Panc1 (cell line): ENCODE results near the gene CDK5. TPM values are rescaled to one million over a fixed set of nuclear protein-coding genes. Genes with fewer than 3 reads are reported as not detected.

Experiments
- ATAC-seq: fragments of 200-7000 bp; cut with Tn5 transposase; 2 replicates; pipeline ENCODE4 v1.9.1; 2020; ENCODE audit warnings: mild to moderate bottlenecking, moderate library complexity
- BruUV-seq: library from RNA; stranded (reverse); fragments of 400-500 nt; replicated peaks from 2 replicates; lab custom pipeline; 2021; lab: Mats Ljungman, UMichigan
- CTCF ChIA-PET: fragments of 300-600 bp; sonication (Branson Sonifier 250); formaldehyde crosslinking; loops from one replicate; lab custom pipeline; 2022; ENCODE audit warnings: antibody characterized with exemption; lab: Charles Lee
- POLR2A ChIA-PET: fragments of 300-600 bp; sonication (Branson Sonifier 250); formaldehyde crosslinking; loops from one replicate; lab custom pipeline; 2022; ENCODE audit warnings: antibody characterized with exemption; lab: Charles Lee
- DNase-seq: peaks from one replicate; pipeline ENCODE4 v3.0.0-alpha.2; 2010; ENCODE audit warnings: low read depth, low spot score
- H3K27ac ChIP-seq: 2 replicates; pipeline ENCODE4 v1.5.1; 2011; ENCODE audit warnings: mild to moderate bottlenecking, low read length, inconsistent platforms
- H3K27me3 ChIP-seq: fragments of 200-500 bp; sonication (Bioruptor generic); 2 replicates; pipeline ENCODE4 v1.6.0; 2014; ENCODE audit warnings: low read length, inconsistent platforms; ENCODE audit not compliant: control insufficient read depth, insufficient read depth
- H3K36me3 ChIP-seq: fragments of 200-500 bp; sonication (Bioruptor generic); 2 replicates; pipeline ENCODE4 v1.5.1; 2014; ENCODE audit warnings: inconsistent platforms, mild to moderate bottlenecking, low read length, moderate library complexity; ENCODE audit not compliant: control insufficient read depth, insufficient read depth
- H3K4me1 ChIP-seq: 2 replicates; pipeline ENCODE4 v1.5.1; 2011; ENCODE audit warnings: inconsistent platforms, mild to moderate bottlenecking, low read length, moderate library complexity; ENCODE audit not compliant: control insufficient read depth, insufficient read depth
- H3K4me3 ChIP-seq, 2 experiments: 2 replicates each; pipeline ENCODE4 v1.5.1; 2011 to 2012; ENCODE audit warnings: low read depth in 2 of 2, low read length in 2 of 2, mild to moderate bottlenecking in 2 of 2, inconsistent platforms in 1 of 2, moderate library complexity in 1 of 2
- H3K9me3 ChIP-seq: fragments of 200-500 bp; sonication (Bioruptor generic); 2 replicates; pipeline ENCODE4 v1.5.1; 2014; ENCODE audit warnings: low read depth, mild to moderate bottlenecking, inconsistent platforms, low read length, moderate library complexity; ENCODE audit not compliant: control insufficient read depth, insufficient read depth
- POLR2AphosphoS5 ChIP-seq: IDR thresholded peaks from 2 replicates; pipeline ENCODE4 v1.6.1; 2012; ENCODE audit warnings: mild to moderate bottlenecking, low read depth, low read length, moderate library complexity
- SIN3A ChIP-seq: IDR thresholded peaks from 2 replicates; pipeline ENCODE4 v1.6.1; 2012; ENCODE audit warnings: low read depth, mild to moderate bottlenecking, low read length, moderate library complexity, borderline replicate concordance; ENCODE audit not compliant: insufficient read depth
- TCF7L2 ChIP-seq: IDR thresholded peaks from 2 replicates; pipeline ENCODE4 v1.6.1; 2011; ENCODE audit warnings: mild to moderate bottlenecking, low read depth, low read length, inconsistent platforms
- in situ Hi-C: cut with HindIII; loops from 2 replicates; pipeline ENCODE4 v1.10.0; 2016; ENCODE audit warnings: low sequenced_read_pairs, low pct_unique_long_range_greater_than_20kb
- intact Hi-C: fragments of 100-400 bp; cut with micrococcal nuclease; formaldehyde crosslinking; loops from one replicate; pipeline ENCODE4 v1.10.0; 2022; ENCODE audit not compliant: unreplicated experiment
- total RNA-seq: library from RNA; stranded (reverse); gene quantifications from one replicate; pipeline ENCODE4 v1.2.1, GENCODE V29; 2021; ENCODE audit not compliant: unreplicated experiment
- TF ChIP-seq, protein P1 (sequence below): fragments of 450-650 bp; IDR thresholded peaks from 2 replicates; pipeline ENCODE4 v1.5.1; 2017; ENCODE audit warnings: mild to moderate bottlenecking
- TF ChIP-seq, protein P2 (sequence below), 2 experiments: IDR thresholded peaks; 2 replicates each; pipeline ENCODE4 v1.6.1; 2011 to 2012; ENCODE audit warnings: low read depth in 2 of 2, control low read depth in 1 of 2, low read length in 1 of 2, mild to moderate bottlenecking in 1 of 2, moderate library complexity in 1 of 2; ENCODE audit not compliant: insufficient read depth in 1 of 2

Gene CDK5
- total RNA-seq, 1 experiment from 2014 or later = 25.6 TPM

DNA sequence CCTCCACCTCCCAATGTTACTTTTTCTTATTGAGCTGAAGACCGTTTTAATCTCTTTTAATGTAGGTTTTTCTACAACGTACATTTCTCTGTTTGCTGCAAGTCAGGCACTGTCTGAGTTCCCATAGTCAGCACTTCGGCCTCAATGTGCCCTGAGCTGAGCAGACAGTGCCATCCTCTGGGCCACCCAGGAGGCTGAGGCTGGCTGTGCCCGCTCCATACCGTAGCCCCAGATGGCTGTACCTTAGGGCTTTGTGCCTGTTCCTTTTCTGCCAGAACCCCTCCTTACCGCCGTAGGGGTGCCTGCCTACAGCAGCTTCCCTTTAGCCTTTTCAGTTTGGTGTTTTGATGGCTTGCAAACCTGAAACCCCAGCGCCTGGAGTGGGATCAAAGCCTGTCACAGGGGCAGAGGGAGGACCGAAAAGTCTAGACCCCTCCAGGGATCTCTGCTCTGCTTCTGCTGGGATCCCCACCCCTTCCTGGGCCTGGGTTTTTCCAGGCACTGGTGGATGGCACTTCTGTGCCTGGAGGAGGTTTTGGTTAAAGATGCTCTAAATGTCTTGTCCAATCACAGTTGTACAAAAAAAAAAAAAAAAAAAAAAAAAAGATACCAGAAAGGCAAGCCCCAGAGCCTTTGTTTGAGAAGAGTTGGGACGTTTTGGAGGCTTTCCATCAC, 37.6 kb upstream of the CDK5 start:
- BruUV-seq = no TSS peak
- TF ChIP-seq TCF7L2 (no peak), POLR2AphosphoS5 (no peak), SIN3A (no peak)
- TF ChIP-seq, protein P1, sequence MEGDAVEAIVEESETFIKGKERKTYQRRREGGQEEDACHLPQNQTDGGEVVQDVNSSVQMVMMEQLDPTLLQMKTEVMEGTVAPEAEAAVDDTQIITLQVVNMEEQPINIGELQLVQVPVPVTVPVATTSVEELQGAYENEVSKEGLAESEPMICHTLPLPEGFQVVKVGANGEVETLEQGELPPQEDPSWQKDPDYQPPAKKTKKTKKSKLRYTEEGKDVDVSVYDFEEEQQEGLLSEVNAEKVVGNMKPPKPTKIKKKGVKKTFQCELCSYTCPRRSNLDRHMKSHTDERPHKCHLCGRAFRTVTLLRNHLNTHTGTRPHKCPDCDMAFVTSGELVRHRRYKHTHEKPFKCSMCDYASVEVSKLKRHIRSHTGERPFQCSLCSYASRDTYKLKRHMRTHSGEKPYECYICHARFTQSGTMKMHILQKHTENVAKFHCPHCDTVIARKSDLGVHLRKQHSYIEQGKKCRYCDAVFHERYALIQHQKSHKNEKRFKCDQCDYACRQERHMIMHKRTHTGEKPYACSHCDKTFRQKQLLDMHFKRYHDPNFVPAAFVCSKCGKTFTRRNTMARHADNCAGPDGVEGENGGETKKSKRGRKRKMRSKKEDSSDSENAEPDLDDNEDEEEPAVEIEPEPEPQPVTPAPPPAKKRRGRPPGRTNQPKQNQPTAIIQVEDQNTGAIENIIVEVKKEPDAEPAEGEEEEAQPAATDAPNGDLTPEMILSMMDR = no peak
- TF ChIP-seq, protein P2, sequence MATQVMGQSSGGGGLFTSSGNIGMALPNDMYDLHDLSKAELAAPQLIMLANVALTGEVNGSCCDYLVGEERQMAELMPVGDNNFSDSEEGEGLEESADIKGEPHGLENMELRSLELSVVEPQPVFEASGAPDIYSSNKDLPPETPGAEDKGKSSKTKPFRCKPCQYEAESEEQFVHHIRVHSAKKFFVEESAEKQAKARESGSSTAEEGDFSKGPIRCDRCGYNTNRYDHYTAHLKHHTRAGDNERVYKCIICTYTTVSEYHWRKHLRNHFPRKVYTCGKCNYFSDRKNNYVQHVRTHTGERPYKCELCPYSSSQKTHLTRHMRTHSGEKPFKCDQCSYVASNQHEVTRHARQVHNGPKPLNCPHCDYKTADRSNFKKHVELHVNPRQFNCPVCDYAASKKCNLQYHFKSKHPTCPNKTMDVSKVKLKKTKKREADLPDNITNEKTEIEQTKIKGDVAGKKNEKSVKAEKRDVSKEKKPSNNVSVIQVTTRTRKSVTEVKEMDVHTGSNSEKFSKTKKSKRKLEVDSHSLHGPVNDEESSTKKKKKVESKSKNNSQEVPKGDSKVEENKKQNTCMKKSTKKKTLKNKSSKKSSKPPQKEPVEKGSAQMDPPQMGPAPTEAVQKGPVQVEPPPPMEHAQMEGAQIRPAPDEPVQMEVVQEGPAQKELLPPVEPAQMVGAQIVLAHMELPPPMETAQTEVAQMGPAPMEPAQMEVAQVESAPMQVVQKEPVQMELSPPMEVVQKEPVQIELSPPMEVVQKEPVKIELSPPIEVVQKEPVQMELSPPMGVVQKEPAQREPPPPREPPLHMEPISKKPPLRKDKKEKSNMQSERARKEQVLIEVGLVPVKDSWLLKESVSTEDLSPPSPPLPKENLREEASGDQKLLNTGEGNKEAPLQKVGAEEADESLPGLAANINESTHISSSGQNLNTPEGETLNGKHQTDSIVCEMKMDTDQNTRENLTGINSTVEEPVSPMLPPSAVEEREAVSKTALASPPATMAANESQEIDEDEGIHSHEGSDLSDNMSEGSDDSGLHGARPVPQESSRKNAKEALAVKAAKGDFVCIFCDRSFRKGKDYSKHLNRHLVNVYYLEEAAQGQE (IDR thresholded peaks at IDR 0.05; ENCODE audit: insufficient read depth in 1 of 2, low read depth in 2 of 2, low read length in 1 of 2) = no peak
- ChIA-PET CTCF (interaction anchor here (0.5 to 0.7 kb wide), 2 partner anchors 18 to 34 kb away, joined by 3 to 4 read pairs; no protein-coding TSS in a partner anchor), POLR2A (interaction anchor here (0.7 to 0.8 kb wide), 2 partner anchors 33 to 62 kb away, joined by 3 to 15 read pairs; no protein-coding TSS in a partner anchor)
- Histone ChIP-seq H3K9me3 (no peaks in the 10 kb centered on the region), H3K4me3 (no peak overlapping the region), H3K27me3 (no peaks in the 10 kb centered on the region), H3K27ac (no peak overlapping the region), H3K4me1 (0 out of 2 replicates have a peak, but pooled peaks cover 4% of the 10 kb centered on the region), H3K36me3 (no peaks in the 10 kb centered on the region)
- DNase-seq (no peak), ATAC-seq (peak; percentile 58; the same call in 1 of the 2 replicates)
- intact Hi-C loops = no loop called here
- in situ Hi-C loops = no loop called here

DNA sequence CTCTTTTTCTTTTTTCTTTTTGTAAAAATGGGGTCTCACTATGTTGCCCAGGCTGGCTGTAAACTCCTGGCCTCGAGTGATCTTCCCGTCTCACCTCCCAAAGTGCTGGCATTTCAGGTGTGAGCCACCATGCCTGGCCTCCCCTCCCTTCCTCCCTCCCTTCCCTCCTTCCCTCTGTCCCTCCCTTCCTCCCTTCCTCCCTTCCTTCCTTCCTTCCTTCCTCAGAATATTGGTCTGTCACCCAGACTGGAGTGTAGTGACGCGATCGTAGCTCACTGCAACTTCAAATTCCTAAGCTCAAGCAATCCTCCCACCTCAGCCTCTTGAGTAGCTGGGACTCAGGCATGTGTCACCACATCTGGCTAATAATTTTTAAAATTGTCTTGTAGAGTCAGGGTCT, 37.0 kb upstream of the CDK5 start:
- no peaks in the 10 kb centered on the region for H3K36me3 ChIP-seq
- no peak overlapping the region for H3K27ac ChIP-seq
- intact Hi-C loops = no loop called here
- POLR2A ChIA-PET = interaction anchor here (0.6 to 0.8 kb wide), 3 partner anchors 32 to 75 kb away, joined by 3 to 15 read pairs (median 6); no protein-coding TSS in a partner anchor
- TF ChIP-seq, protein P2 (IDR thresholded peaks at IDR 0.05; ENCODE audit: insufficient read depth in 1 of 2, low read depth in 2 of 2, low read length in 1 of 2) = no peak
- TF ChIP-seq TCF7L2 (no peak), SIN3A (no peak), POLR2AphosphoS5 (no peak)
- TF ChIP-seq, protein P1 = no peak
- BruUV-seq = no TSS peak
- ATAC-seq (no peak; the same call in 1 of the 2 replicates), DNase-seq (no peak)
- H3K4me3 ChIP-seq = no peak overlapping the region
- H3K27me3 ChIP-seq = no peaks in the 10 kb centered on the region
- H3K9me3 ChIP-seq = no peaks in the 10 kb centered on the region
- H3K4me1 ChIP-seq = peaks cover 7% of the 10 kb centered on the region; the same call in 1 of the 2 replicates
- in situ Hi-C loops = no loop called here
- CTCF ChIA-PET = interaction anchor here (0.5 to 0.7 kb wide), 2 partner anchors 18 to 34 kb away, joined by 3 to 4 read pairs; no protein-coding TSS in a partner anchor
